Measurements from ENCODE around the gene HIBADH.

DNA sequence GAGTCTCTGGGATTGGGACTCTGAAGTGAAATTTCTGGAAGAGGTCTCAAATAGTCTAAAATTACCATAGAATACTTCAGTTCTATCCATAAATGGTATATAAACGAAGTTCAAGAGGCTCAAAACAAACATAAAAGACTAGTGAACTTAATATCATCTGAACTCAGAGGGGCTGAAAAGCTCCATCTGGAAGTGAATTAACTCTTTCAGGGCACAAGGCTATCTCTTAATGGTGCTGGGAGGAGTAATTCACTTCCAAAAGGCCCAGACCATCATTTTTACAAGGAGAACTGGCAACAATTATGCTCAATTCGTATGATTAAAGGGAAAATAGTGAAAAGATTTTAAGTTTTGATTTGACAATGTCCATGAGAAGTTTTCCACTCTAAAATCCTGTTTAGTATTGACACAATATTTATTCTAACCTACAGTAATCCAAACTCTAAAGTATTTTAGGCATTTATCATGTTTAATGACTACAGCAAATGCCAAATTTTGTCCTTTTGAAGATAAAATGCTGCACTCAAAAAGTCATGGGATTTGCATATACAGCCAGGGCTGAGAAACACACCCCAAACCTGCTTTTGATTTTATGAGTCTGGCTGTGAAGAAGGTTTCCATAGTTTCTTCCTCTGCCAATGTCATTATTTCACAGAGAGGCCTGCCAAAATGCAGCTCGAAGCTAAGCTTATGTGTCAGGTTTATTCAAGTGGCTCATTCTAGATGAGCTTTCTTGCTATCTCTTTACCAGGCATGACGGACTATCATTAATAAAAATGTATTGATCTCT, 143.9 kb downstream of the HIBADH start:
- TF ChIP-seq, protein P1, sequence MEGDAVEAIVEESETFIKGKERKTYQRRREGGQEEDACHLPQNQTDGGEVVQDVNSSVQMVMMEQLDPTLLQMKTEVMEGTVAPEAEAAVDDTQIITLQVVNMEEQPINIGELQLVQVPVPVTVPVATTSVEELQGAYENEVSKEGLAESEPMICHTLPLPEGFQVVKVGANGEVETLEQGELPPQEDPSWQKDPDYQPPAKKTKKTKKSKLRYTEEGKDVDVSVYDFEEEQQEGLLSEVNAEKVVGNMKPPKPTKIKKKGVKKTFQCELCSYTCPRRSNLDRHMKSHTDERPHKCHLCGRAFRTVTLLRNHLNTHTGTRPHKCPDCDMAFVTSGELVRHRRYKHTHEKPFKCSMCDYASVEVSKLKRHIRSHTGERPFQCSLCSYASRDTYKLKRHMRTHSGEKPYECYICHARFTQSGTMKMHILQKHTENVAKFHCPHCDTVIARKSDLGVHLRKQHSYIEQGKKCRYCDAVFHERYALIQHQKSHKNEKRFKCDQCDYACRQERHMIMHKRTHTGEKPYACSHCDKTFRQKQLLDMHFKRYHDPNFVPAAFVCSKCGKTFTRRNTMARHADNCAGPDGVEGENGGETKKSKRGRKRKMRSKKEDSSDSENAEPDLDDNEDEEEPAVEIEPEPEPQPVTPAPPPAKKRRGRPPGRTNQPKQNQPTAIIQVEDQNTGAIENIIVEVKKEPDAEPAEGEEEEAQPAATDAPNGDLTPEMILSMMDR (optimal IDR thresholded peaks at IDR 0.05 in 1 of 3, IDR thresholded peaks at IDR 0.05 in 1 of 3, conservative IDR thresholded peaks at IDR 0.05 in 1 of 3; ENCODE audit: extremely low read depth in 1 of 3, insufficient read depth in 2 of 3, low read length in 3 of 3) = no peak
- no peak for TF ChIP-seq EZH2 (IDR thresholded peaks at IDR 0.05; ENCODE audit: low read length)
